Endodermal cell (in vitro differentiated cells): ENCODE measurements around the gene NT5E. TPM values are rescaled to one million over a fixed set of nuclear protein-coding genes. Genes with fewer than 3 reads are reported as not detected.

Experiments
- DNase-seq: peaks from one replicate; pipeline ENCODE4 v3.0.0-alpha.2; 2017
- H3K27ac ChIP-seq: 2 replicates; pipeline ENCODE4 v1.5.1; 2013; ENCODE audit warnings: mild to moderate bottlenecking, low read depth, low read length, moderate library complexity
- H3K27me3 ChIP-seq: 2 replicates; pipeline ENCODE4 v1.6.1; 2013; ENCODE audit warnings: mild to moderate bottlenecking, low read length, moderate library complexity; ENCODE audit not compliant: insufficient read depth, control insufficient read depth, poor library complexity, severe bottlenecking
- H3K36me3 ChIP-seq: 2 replicates; pipeline ENCODE4 v1.7.0; 2013; ENCODE audit warnings: mild to moderate bottlenecking, low read length, moderate library complexity; ENCODE audit not compliant: control insufficient read depth, insufficient read depth
- H3K4me1 ChIP-seq: one replicate; pipeline ENCODE4 v1.7.0; 2013; ENCODE audit warnings: low read length; ENCODE audit not compliant: control insufficient read depth, insufficient read depth
- H3K4me3 ChIP-seq: 2 replicates; pipeline ENCODE4 v1.5.1; 2013; ENCODE audit warnings: mild to moderate bottlenecking, low read length, moderate library complexity
- H3K9ac ChIP-seq: 2 replicates; pipeline ENCODE4 v1.6.1; 2013; ENCODE audit warnings: mild to moderate bottlenecking, low read length, moderate library complexity; ENCODE audit not compliant: poor library complexity, severe bottlenecking; ENCODE audit errors: extremely low read depth
- H3K9me3 ChIP-seq: 2 replicates; pipeline ENCODE4 v1.6.1; 2013; ENCODE audit warnings: mild to moderate bottlenecking, low read length, moderate library complexity; ENCODE audit not compliant: control insufficient read depth
- H3K27ac Mint-ChIP-seq: 2 replicates; pipeline ENCODE4 v1.8.0; 2020; ENCODE audit warnings: mixed read lengths
- H3K27me3 Mint-ChIP-seq: 2 replicates; pipeline ENCODE4 v1.8.0; 2021; ENCODE audit warnings: mild to moderate bottlenecking, mixed read lengths; ENCODE audit not compliant: insufficient read depth
- H3K36me3 Mint-ChIP-seq: 2 replicates; pipeline ENCODE4 v1.8.0; 2020; ENCODE audit warnings: low read depth, mixed read lengths
- H3K4me1 Mint-ChIP-seq: 2 replicates; pipeline ENCODE4 v1.8.0; 2020; ENCODE audit warnings: mixed read lengths
- H3K4me3 Mint-ChIP-seq: 2 replicates; pipeline ENCODE4 v1.8.0; 2020; ENCODE audit warnings: mild to moderate bottlenecking, moderate library complexity, mixed read lengths
- H3K9me3 Mint-ChIP-seq: 2 replicates; pipeline ENCODE4 v1.8.0; 2020; ENCODE audit warnings: mild to moderate bottlenecking, mixed read lengths
- WGBS, 2 experiments: methylation state at CpG; one replicate each; pipeline versions ENCODE4 v1.1.5 to v1.1.7; 2013; ENCODE audit warnings: missing lambda C conversion rate in 2 of 2, mixed read lengths in 1 of 2; ENCODE audit not compliant: insufficient coverage in 1 of 2, insufficient read length in 1 of 2; 5-methylcytosine and 5-hydroxymethylcytosine counted together
- total RNA-seq, 2 donors: library from RNA; stranded (reverse); fragmentation: NEBNext Ultra II Directional in 1 of 2; extraction: Animal tissue kit (Norgen Biotek cat#: 25700) in 1 of 2; gene quantifications; 2 replicates in 1 of 2; 3 replicates in 1 of 2; pipeline ENCODE4 v1.2.1, GENCODE V29; 2021
- TF ChIP-seq, protein P1 (sequence below): fragments of 200-600 bp; sonication (generic); conservative IDR thresholded peaks from 2 replicates; pipeline ENCODE4 v1.5.0; 2021; ENCODE audit warnings: antibody characterized with exemption, mild to moderate bottlenecking

The NT5E gene
- total RNA-seq, 2 donors from 2014 or later, result 0.33 to 0.75 TPM

DNA sequence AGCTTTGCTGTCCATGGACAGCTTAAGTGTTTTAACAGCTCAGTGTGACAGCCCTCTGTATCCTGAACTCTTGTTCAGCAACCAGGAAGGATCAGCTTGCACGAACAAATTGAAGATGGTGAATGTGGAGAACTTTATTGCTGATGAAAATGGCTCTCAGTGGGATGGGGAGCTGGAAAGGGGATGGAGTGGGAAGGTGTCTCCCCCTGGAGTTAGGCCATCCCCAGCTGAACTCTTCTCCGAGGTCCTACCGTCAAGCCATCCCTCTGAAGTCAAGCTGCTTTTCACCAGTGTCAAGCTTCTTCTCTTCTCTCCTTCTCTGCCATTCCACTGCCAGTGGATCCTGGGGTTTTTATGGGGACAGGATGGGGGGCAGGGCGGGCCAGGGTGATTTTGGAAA lies 26.6 kb downstream of the NT5E start:
- H3K4me1 Mint-ChIP-seq, result no peaks in the 10 kb centered on the region

DNA sequence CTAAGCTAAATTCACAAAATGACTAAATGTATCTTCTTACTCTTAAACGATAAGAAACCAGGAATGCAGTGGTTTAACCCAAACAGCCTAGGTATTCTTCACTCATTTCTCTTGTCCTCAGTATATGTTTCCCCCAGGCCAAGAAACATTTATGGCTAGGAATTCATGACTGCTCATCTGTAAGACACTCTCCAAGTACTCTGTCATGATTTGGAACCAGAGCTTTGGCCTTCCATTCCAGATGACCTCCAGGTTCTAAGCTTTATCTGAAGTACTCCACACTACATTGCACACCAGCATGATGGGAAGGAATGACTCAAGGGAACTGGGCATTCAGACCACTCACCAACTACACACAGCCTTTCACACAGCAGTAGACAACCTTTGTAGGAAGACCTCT lies 29.3 kb downstream of the NT5E start:
- H3K4me3 ChIP-seq, result no peak overlapping the region
- 93% methylated on average over 1 of the region's 1 CpG; no CpG with 5 or more reads in 1 of the 2 experiments for WGBS, 2 experiments
- TF ChIP-seq, protein P1, sequence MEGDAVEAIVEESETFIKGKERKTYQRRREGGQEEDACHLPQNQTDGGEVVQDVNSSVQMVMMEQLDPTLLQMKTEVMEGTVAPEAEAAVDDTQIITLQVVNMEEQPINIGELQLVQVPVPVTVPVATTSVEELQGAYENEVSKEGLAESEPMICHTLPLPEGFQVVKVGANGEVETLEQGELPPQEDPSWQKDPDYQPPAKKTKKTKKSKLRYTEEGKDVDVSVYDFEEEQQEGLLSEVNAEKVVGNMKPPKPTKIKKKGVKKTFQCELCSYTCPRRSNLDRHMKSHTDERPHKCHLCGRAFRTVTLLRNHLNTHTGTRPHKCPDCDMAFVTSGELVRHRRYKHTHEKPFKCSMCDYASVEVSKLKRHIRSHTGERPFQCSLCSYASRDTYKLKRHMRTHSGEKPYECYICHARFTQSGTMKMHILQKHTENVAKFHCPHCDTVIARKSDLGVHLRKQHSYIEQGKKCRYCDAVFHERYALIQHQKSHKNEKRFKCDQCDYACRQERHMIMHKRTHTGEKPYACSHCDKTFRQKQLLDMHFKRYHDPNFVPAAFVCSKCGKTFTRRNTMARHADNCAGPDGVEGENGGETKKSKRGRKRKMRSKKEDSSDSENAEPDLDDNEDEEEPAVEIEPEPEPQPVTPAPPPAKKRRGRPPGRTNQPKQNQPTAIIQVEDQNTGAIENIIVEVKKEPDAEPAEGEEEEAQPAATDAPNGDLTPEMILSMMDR, result no peak

More for the DNA sequence above, 26.6 kb downstream of the NT5E start:
- 90% methylated on average over 4 of the region's 4 CpGs; no CpG with 5 or more reads in 1 of the 2 experiments for WGBS, 2 experiments
- H3K9me3 Mint-ChIP-seq, result peaks cover 13% of the 10 kb centered on the region
- H3K36me3 ChIP-seq, result no peaks in the 10 kb centered on the region
- DNase-seq, result peak; percentile 40
- TF ChIP-seq, protein P1, result no peak
- no peaks in the 10 kb centered on the region for H3K4me1 ChIP-seq
- H3K27ac Mint-ChIP-seq, result no peak overlapping the region
- no peaks in the 10 kb centered on the region for H3K36me3 Mint-ChIP-seq
- no peak overlapping the region for H3K4me3 ChIP-seq
- no peaks in the 10 kb centered on the region for H3K27me3 ChIP-seq
- peaks cover 13% of the 10 kb centered on the region for H3K9me3 ChIP-seq
- H3K27ac ChIP-seq, result no peak overlapping the region
- H3K9ac ChIP-seq, result no peak overlapping the region
- no peaks in the 10 kb centered on the region for H3K27me3 Mint-ChIP-seq
- no peak overlapping the region for H3K4me3 Mint-ChIP-seq

DNA sequence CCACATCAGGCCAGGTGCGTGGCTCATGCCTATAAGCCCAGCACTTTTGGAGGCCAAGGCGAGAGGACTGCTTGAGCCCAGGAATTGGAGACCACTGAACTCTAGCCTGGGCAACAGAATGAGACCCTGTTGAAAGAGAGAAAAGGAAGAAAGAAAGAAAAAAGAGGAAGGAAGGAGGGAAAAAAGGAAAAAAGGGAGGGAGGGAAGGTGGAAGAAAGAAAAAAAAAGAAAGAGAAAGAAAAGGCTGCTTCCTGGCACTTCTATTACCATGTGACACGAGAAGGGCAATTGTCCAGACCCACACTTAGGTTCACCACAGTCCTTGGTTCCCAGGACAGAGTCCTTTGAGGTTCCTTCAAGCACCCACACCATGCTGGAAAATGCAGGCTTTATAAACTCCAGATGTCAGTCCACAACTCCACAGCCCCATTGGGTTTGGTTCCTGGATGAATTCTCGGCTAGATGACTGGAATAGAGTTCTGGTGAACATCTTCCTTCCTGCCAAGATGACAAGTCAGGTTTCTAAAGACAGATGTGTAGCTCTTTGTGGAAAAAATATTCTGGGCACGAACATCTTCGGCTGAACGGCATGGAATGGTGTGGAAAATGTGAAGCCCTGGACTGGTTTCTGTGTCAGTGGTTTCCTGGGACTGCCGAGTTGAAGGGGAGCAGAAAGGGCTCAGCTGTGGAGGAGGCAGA lies 32.5 kb downstream of the NT5E start:
- no peaks in the 10 kb centered on the region for H3K27me3 ChIP-seq
- H3K4me1 ChIP-seq, result no peaks in the 10 kb centered on the region
- Mint-ChIP-seq H3K4me3 (no peak overlapping the region), H3K27ac (no peak overlapping the region), H3K9me3 (no peaks in the 10 kb centered on the region), H3K27me3 (peaks cover 1% of the 10 kb centered on the region), H3K36me3 (no peaks in the 10 kb centered on the region), H3K4me1 (no peaks in the 10 kb centered on the region)
- no peak overlapping the region for H3K4me3 ChIP-seq
- DNase-seq, result peak; percentile 20
- WGBS, 2 experiments, result 89 to 92% methylated on average over 7 to 8 of the region's 8 CpGs
- H3K27ac ChIP-seq, result no peak overlapping the region
- no peaks in the 10 kb centered on the region for H3K9me3 ChIP-seq
- TF ChIP-seq, protein P1, result no peak
- H3K36me3 ChIP-seq, result no peaks in the 10 kb centered on the region
- H3K9ac ChIP-seq, result no peak overlapping the region

More for the DNA sequence above, 29.3 kb downstream of the NT5E start:
- Histone ChIP-seq H3K9ac (no peak overlapping the region), H3K9me3 (peaks cover 13% of the 10 kb centered on the region), H3K27me3 (no peaks in the 10 kb centered on the region), H3K36me3 (no peaks in the 10 kb centered on the region), H3K27ac (no peak overlapping the region), H3K4me1 (no peaks in the 10 kb centered on the region)
- peak; percentile 12 for DNase-seq
- H3K36me3 Mint-ChIP-seq, result no peaks in the 10 kb centered on the region
- peaks cover 1% of the 10 kb centered on the region for H3K27me3 Mint-ChIP-seq
- H3K9me3 Mint-ChIP-seq, result peaks cover 13% of the 10 kb centered on the region
- no peak overlapping the region for H3K4me3 Mint-ChIP-seq
- no peaks in the 10 kb centered on the region for H3K4me1 Mint-ChIP-seq
- no peak overlapping the region for H3K27ac Mint-ChIP-seq
